COR-L47 (cell line): Measurements from ENCODE around the gene BRIP1.
"Not testable (repeated sequence)": the region's sequence is repeated elsewhere in the genome, so short reads cannot be mapped to it uniquely, and the experiment has no call there.

Experiments used
- DNase-seq: peaks from one replicate; lab custom pipeline; 2025; lab: John Stamatoyannopoulos, UW

BRIP1 gene

GRCh38 chr17:61698244-61698643 is 165.1 kb downstream of the BRIP1 start:
- no peak for DNase-seq

- DNase-seq = no peak
Observed at GRCh38 chr17:61695779-61696337, 167.5 kb downstream of the BRIP1 start.

- DNase-seq = no peak
Observed at GRCh38 chr17:61694095-61694494, 169.2 kb downstream of the BRIP1 start.

- DNase-seq = no peak
Observed at GRCh38 chr17:61689610-61690180, 173.6 kb downstream of the BRIP1 start.

GRCh38 chr17:61687769-61688168 is 175.6 kb downstream of the BRIP1 start:
- no peak for DNase-seq

GRCh38 chr17:61686113-61686512 is 177.2 kb downstream of the BRIP1 start:
- no peak for DNase-seq

GRCh38 chr17:61684818-61685217 is 178.5 kb downstream of the BRIP1 start:
- DNase-seq = no peak

- DNase-seq = no peak
Observed at GRCh38 chr17:61684172-61684571, 179.2 kb downstream of the BRIP1 start.

GRCh38 chr17:61683466-61683865 is 179.9 kb downstream of the BRIP1 start:
- DNase-seq = no peak

- no peak for DNase-seq
Observed at GRCh38 chr17:61680921-61681320, 182.4 kb downstream of the BRIP1 start.

GRCh38 chr17:61678339-61678738 is 185.0 kb downstream of the BRIP1 start:
- peak; percentile 30 for DNase-seq

GRCh38 chr17:61677150-61677811 is 186.0 kb downstream of the BRIP1 start:
- not testable (repeated sequence) for DNase-seq

GRCh38 chr17:61676522-61676921 is 186.8 kb downstream of the BRIP1 start:
- DNase-seq = not testable (repeated sequence)

GRCh38 chr17:61674609-61675008 is 188.7 kb downstream of the BRIP1 start:
- DNase-seq = not testable (repeated sequence)

GRCh38 chr17:61673019-61673897 is 190.1 kb downstream of the BRIP1 start:
- DNase-seq = not testable (repeated sequence)

GRCh38 chr17:61672140-61672539 is 191.2 kb downstream of the BRIP1 start:
- no peak for DNase-seq

- DNase-seq = no peak
Observed at GRCh38 chr17:61670691-61671090, 192.6 kb downstream of the BRIP1 start.

GRCh38 chr17:61669522-61669921 is 193.8 kb downstream of the BRIP1 start:
- peak; percentile 67 for DNase-seq

- DNase-seq = no peak
Observed at GRCh38 chr17:61668486-61668885, 194.8 kb downstream of the BRIP1 start.

- DNase-seq = not testable (repeated sequence)
Observed at GRCh38 chr17:61666406-61667088, 196.8 kb downstream of the BRIP1 start.

- no peak for DNase-seq
Observed at GRCh38 chr17:61663310-61663709, 200.0 kb downstream of the BRIP1 start.

- no peak for DNase-seq
Observed at GRCh38 chr17:61662741-61663140, 200.6 kb downstream of the BRIP1 start.
